Mammary epithelial cell (primary cell): ENCODE measurements around the gene PLA2R1.

ENCODE experiments used
- EZH2 ChIP-seq: IDR thresholded peaks from 2 replicates; pipeline ENCODE4 v1.6.1; 2012; ENCODE audit warnings: low read length, inconsistent platforms, borderline replicate concordance
- TF ChIP-seq, protein P1 (sequence below), 2 donors: IDR thresholded peaks in 1 of 2; conservative IDR thresholded peaks in 1 of 2; 2 replicates each; pipeline ENCODE4 v1.5.1; 2011 to 2012; ENCODE audit warnings: inconsistent platforms in 2 of 2, low read length in 2 of 2, mild to moderate bottlenecking in 2 of 2, control low read depth in 1 of 2, low read depth in 1 of 2; ENCODE audit not compliant: insufficient read depth in 1 of 2; ENCODE audit errors: extremely low read depth in 1 of 2

DNA sequence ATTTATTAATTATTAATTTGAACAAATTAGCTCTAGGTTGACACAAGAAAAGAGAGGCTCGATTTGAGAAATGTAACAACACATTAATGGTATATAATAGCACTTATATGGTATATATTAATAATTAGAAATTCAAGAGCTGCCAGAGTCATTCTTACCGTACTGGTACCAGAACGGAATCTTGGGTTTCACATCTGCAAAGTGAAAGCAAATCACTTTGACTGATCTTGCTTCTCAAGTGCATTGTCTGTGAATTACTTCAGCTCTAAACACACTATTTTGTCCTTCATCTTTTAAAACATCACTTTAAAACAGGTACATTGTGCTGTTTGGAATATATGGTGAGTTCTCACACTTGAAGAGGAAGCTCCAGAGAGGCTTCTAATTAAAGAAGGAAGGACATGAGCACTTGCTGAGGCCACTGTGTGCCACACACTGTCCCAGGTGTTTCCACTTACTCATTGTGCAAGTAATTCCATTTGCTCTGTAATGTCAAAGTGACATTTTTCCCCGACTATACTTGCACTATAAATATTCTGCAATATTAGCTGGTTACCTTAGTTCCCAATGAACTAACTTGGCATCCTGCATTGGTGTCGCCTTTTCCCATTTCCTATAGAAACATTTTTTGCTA lies 85.8 kb downstream of the PLA2R1 start:
- TF ChIP-seq, protein P1, sequence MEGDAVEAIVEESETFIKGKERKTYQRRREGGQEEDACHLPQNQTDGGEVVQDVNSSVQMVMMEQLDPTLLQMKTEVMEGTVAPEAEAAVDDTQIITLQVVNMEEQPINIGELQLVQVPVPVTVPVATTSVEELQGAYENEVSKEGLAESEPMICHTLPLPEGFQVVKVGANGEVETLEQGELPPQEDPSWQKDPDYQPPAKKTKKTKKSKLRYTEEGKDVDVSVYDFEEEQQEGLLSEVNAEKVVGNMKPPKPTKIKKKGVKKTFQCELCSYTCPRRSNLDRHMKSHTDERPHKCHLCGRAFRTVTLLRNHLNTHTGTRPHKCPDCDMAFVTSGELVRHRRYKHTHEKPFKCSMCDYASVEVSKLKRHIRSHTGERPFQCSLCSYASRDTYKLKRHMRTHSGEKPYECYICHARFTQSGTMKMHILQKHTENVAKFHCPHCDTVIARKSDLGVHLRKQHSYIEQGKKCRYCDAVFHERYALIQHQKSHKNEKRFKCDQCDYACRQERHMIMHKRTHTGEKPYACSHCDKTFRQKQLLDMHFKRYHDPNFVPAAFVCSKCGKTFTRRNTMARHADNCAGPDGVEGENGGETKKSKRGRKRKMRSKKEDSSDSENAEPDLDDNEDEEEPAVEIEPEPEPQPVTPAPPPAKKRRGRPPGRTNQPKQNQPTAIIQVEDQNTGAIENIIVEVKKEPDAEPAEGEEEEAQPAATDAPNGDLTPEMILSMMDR (conservative IDR thresholded peaks at IDR 0.05 in 1 of 2, IDR thresholded peaks at IDR 0.05 in 1 of 2; ENCODE audit: extremely low read depth in 1 of 2, insufficient read depth in 1 of 2, low read depth in 1 of 2, low read length in 2 of 2) = no peak
- TF ChIP-seq EZH2 = no peak
